GM21381 (cell line): ENCODE measurements around the gene UFC1.

Source experiments
- ATAC-seq: cut with Tn5 transposase; IDR thresholded peaks from one replicate; pipeline ENCODE4 v1.9.1; 2021; ENCODE audit warnings: mild to moderate bottlenecking, moderate library complexity; ENCODE audit not compliant: unreplicated experiment

UFC1 gene

DNA sequence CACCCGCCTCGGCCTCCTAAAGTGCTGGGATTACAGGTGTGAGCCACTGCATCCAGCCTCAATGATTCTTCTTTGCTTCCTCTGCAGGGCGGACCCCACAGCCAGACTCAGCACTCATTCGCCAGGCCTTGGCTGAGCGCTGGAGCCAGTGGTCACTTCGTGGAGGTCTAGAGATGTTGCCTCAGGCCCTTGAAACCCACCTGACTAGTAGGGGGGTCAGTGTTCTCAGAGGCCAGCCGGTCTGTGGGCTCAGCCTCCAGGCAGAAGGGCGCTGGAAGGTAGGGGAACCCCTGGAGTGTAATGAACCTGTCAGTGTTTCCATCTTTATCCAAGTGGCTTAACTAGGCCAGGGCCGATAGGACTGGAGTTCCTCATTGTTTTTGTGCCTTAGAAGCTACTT is 15.1 kb downstream of the UFC1 start:
- no peak for ATAC-seq

DNA sequence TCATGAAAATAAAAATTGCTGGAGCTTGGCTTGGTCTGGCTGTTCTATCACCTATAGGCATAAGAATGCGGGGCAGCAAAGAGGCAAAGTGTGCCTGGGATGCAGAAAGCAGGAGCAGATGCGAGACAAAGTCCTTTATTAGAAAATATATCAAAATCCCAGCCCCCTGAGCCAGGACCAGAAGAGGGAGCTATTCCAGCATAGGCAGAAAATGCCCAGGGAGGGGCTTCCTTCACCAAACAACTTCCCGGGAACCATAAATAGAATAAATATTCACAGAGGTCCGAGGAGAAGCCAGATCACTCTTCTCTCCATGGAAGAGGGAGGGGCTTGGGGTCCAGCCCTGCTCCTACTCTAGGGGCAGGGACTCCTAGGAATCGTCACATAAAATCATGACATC is 17.4 kb downstream of the UFC1 start:
- no peak for ATAC-seq

DNA sequence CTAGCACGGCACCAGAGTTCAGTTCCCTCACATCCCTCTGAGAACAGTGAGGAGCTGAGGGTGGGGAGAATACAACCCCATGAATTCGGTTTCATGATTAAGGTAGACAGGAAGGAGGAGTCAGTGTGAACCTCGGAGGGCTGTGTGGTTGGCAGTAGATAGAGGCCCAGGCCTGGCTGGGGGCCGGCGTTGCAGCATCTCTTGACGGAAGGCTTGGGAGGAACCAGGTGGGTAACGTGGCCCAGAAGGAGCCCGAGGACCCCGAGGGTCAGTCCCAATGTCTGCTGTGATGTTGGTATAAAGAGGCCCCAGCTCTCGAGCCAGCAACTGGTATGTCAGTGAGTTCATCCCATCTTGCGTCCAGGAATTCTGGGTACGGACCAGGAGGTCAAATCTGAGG is 17.9 kb downstream of the UFC1 start:
- ATAC-seq: no peak

DNA sequence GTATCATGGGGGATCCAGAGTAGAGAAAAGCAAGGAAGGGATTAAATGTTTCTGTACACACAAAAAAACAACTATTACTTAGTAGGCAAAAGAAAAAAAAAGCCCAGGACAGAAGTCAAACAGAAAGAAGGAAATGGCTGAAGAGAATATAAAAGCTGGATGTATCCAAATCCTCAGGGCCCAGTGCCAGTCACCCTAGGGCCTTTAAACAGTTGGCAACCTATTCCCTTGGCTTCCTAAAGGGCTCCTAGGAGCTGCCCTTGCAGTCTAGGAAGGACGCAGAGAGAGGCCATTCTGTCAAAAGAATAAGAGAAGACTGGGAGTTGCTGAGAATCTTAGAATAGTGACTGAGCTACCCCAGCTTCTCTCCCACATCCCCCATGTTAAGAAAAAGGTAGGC is 18.6 kb downstream of the UFC1 start:
- ATAC-seq: no peak

DNA sequence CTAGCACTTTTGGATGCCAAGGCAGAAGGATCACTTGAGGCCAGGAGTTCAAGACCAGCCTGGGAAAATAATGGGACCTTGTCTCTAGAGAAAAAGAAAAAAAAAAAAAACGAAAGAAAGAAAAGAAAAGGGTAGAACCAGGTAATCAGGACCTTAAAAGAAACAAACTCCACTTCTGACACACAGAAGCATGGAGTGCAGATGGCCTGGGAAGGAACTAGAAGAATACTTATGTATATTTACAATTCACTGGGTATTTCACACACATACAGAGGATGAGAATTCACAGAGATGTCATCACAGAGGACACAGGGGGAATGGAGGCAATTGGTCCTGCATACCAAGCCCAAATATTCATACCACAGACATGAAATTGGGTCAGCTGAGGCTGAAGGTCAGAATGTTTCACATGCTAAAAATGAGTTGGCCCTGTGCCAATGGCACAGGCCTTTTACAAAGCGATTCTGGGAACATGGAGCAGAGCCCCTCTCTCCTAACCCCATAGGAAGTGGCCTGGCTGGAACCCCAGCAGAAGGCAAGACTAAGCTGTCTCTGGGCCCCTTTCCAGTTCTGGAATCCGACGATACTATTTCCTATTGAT is 19.1 kb downstream of the UFC1 start:
- ATAC-seq: no peak

DNA sequence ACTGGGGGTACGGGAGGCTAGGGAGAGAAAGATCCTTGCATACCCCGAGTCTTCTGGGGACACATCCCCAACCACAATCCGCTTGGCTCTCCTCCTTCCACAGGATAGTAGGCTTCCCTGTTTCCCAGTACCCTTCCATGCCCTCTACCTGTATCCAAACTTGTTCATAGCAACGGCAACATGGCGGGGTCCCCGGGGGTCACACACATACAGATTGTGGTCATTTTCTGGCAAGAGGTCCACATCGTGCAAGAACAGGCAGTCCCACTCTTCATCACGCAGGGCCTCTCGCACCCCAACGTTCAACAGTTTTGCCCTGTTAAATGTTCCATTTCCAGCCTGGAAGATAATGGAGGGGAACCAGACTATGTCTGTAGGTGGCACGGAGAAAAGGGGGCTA is 19.9 kb downstream of the UFC1 start:
- no peak for ATAC-seq

DNA sequence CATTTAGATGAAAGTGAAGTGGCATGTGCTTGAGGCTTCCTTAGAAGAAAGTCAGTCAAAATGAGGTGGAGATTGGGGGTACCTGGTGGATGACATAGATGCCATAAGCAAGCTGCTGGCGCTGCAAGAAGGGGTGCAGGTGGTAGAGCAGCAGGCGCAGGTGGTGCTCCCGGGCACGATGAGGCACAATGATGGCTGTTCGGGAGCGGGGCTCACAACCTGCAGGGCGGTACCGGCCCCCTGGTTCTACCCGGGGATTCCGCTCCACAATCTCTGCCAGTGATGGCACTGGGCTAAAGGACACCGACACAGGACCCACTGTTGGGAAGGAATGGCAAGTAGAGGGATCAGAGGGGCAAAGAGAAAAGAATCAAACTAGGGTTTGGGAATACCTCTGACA is 21.1 kb downstream of the UFC1 start:
- no peak for ATAC-seq

DNA sequence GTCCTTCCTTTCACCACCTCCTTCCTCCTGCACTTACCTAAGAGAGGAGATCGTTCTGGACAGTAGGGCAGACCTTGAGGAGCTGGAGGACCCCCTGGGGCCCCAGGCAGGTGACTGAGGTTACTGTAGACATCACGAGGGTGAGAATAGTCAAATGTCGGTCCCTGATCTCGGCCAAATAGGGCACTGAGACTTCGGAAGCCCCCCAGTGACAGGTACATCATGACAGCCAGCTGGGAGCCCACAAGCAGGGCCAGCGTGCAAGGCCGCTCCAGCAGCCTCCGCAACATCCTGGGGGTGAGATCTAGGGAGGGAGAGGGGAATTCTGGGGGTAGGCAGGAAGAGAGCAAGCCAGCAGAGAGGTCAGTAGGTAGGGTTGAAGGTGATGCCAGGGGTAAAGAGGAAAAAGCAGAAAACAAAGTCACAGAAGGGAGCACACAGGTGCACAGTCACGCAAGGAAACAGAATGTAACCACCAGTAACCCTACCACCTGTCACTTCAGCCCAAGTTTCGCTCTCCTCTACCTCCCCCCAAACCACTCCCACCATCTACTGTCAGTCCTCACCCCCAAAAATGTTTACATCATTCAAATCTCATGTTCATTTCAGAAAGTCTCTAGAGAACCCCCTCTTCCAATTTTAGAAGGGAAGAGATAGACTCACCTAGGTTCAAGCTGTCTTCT is 22.1 kb downstream of the UFC1 start:
- no peak for ATAC-seq

DNA sequence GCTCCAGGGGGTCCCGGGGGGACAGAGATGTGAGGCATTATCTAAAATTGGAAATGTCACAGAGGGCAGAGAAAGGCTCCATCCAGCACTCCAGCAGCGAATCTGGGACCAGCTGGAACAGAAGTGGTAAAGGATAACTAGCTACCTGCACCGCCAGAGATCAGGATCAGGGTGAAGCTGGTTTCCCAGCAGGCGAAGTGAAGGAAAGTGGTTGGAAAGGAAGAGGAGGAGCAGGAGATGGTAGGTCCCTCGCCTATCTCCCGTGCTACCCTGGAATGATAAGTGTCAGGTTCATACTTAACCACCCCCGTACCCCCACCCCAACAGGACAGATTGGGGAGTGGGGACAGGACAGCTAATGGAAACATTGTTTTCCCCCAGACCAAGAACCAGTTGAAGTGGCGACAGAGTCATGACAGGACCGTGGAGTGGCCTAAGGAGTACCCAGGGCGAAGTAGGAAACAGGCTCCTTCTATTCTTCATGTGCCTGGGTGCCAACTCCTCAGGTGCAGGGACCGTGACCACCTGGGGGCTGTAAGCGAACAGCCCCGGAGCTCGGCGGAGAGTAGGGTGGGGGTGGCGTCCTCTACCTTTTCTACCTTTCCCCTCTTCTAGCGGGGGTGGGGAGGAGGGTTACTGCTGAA is 22.8 kb downstream of the UFC1 start:
- no peak for ATAC-seq

DNA sequence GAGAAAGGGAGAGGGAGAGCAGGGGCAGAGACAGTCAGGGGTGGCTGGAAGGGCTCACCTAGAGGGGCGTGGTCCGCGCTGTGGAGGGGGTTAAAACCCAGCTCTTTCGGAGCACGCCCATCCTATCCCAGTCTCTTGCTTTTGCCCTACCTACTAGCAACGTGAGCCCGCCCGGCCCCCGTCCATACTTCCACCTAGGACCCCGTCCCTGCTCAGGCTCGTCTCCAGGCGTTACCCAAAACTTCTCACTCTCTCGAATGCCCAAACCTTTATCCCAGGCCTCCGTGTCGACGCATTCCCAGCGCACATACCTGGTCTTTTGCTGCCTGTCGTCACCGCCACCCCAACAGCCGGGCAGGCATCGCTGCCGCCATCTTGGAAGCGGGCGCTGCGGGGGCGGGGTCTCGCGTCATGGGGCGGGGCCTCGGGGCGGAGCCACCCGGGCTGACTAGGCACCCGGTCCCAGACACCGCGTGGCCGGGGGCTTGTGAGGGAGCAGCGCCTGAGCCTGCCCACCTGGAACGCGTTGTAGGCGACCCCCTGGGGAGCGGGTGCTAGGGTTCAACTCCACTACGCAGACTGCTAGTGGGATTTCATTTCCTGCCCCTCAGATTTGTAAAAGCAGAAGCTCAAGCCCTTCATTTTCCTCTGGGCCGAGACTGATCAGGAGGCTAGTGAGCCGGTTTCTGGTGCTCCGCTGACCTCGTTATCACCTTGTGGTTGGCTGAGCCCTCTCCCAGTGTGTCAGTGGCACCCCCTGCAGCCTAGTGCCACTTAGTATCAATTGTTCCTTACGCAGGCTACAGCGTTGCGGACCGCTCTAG is 23.5 kb downstream of the UFC1 start, which contains the start of gene B4GALT3:
Gene B4GALT3 (minus strand): TSS at position 396 of the 824 bp plus-strand sequence. CDS start 1,447 bp downstream, outside the sequence.
- peak; percentile 79 for ATAC-seq

DNA sequence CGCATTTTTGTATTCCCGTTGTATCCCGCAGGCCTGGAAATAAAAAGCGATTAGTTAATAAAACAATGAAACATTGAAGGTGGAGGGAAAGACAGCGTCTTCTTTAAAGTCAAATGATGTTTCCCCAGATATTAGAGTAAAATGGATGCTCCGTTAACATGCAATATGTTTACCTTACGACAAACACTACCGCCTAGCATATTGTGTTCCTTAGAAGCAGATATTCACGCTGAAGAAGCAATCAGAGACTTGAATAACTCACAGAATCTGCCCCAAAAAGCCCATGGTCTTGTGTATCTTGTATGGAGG is 24.1 kb downstream of the UFC1 start:
- ATAC-seq: no peak

DNA sequence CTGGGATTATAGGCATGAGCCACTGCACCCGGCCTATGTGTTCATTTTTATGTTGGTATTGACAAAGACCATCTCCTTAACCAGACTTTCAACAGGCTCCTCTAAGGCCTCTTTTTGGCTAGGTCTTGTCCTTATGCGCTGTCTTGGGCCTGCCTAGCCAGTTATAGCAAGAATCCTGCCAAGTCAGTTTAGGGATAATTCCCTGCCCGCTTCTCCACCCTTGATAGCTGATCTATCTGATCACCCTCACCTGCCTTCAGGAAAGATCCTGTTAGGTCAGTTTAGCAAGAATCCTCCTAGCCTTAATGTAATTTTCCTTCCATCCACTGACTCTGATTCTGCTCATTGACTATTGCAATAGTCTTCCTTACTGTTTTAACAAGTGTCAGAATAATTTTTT is 25.9 kb downstream of the UFC1 start:
- ATAC-seq: no peak

DNA sequence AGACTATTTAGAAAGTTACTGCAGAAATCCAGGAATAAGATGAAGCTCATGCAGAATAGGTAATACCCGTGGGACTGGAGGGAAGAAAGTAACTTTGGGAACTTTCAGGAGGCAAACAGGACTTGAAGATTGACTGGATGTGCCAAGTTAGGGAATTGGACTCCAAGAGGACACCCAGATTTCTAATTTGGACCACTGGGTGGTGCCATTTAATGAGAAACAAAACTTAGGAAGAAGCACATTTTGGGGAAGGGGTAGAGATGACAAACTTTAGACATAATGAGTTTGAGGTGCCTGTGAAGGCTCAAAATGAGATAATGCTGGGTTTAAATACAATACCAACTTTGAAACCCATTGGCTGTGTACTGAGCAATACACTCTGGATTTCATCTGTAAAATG is 26.9 kb downstream of the UFC1 start:
- no peak for ATAC-seq

DNA sequence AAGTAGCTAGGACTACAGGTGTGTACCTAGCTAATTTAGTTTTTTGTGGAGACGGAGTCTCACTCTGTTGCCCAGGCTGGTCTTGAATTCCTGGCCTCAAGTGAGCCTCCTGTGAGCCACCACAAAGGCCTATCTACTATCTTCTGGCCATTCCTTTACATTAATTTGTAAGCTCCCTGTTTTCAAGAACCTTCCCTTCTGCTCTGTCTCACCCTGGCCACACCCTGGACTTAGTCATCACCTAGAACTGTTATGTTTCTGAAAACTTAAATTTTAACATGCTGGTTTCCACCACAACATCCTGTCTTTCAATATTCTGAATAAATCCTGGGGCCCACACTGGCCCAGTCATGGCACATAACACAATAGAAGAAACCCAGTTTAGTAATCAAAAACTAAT is 28.4 kb downstream of the UFC1 start:
- ATAC-seq: no peak

DNA sequence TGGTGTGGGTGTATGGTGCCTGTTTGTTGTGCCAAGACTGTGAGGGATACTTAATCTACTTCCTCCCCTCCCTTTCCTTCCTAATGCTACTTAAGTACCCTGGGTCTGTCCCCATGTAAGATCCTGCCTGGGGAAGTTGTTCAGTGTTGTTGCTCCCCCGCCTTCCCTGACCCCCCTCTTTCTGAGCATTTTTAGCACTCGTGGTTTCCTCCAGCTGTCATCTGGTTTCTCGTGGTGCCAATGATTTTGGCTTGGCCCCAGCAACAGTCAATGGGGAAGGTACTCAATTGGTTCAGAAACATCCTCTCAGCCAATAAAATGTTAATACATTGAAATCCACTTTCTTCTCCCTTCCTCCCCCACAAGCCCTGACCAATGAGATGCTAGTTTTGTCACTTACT is 31.5 kb downstream of the UFC1 start:
- peak; percentile 63 for ATAC-seq

DNA sequence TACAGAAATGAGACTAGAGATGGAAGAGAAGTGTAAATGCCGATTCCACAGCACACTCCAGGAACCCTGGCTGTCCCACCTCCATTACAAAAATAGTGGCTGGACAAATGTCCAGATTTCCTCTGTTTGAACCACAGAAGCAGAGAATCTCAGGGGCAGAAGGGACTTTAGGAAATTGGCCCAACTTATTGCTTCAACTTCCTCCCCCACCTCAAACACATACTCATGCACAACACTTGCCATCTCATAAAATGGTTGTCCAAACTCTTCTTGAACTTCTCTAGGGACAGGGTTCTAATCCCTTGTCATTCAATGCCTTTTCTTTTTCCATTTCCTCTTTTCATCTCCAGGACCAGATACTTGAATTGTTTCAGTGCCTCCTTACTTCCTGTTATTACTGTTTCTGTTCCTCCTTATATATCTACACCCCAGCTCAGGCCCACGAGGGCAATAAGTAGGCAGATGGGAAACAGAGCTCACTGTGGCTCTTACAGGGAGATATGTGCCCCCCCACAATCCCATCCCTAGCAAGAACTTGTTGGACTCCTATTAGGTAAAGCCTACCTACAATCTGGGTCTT is 32.0 kb downstream of the UFC1 start:
- ATAC-seq: peak; percentile 12

DNA sequence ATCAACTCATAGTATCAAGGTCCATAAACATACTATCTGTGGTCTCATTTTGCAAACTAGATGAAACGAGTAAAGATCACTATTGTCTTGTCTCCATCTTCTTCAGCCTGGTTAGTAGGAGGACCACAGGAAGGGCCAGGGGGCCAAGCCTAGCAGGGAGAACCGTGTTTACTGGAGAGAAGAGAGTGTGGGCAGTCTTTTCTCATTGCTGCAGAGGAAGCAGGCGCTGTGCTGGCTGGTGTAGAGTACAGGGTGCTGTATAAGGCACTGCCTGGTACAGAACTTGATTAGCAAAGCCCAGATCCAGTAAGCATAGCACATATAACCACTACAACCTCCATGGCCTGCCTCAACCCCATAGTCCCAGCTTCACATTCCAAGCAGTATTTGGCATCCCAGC is 33.5 kb downstream of the UFC1 start:
- no peak for ATAC-seq

DNA sequence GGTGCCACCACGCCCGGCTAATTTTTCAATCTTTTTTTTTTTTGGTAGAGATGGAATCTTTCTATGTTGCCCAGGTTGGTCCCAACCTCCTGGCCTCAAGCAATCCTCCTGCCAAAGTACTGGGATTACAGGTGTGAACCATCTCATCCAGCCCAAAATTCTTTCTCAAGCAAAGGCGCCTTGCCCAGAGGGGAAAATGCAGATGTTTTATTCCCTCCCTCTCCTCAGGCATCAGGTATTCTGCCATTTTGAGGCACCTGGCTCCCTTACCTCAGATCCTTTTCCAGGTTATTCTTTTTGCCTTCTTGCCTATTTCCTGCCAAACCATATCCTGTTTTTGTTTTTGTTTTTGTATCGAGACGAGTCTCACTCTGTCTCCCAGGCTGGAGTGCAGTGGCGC is 34.6 kb downstream of the UFC1 start:
- no peak for ATAC-seq

DNA sequence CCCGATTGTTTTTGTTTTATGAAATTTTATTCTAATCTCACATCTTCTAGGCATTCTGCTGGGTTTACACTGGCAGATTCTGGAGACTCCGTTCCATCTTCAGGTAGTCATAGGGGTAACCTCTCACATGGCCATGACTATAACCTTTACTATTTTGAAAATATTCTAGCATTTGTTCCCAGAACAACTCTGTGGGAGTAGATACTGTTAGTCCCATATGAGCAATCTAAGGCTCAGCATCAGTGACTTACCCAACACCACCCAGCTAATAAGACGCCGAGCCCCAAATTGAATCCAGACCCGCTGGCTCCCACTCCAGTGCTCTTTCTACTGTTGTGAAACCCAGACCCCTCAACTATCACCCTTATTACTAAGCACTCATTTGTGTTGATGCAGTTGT is 35.3 kb downstream of the UFC1 start:
- ATAC-seq: no peak

DNA sequence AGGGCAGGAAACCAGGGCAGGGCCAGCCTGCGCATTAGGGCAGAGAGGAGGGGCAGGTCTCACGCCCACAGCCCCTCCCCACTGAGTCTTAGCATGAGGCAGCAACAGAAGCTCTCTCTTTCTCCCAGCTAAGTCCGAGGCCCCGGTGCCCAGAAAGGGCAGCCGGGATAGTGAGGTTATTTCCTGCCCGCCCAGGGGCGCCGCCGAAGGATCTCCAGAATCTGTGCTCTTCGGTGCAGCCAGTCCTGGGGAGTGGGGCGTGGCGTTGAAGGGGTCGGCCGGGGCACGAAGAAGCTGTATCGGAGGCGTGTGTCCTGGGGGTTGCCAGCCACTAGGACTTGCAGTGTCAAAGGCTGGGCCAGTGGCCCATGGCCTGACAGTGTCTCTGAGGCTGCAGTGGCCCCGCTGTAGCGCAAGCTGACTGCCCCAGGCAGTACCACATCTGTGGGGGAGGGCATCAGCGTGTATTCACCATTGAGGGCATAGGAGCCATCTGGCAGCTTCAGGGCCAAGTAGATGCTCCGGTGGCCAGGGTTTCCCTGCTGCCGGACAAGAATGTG is 37.3 kb downstream of the UFC1 start:
- no peak for ATAC-seq

DNA sequence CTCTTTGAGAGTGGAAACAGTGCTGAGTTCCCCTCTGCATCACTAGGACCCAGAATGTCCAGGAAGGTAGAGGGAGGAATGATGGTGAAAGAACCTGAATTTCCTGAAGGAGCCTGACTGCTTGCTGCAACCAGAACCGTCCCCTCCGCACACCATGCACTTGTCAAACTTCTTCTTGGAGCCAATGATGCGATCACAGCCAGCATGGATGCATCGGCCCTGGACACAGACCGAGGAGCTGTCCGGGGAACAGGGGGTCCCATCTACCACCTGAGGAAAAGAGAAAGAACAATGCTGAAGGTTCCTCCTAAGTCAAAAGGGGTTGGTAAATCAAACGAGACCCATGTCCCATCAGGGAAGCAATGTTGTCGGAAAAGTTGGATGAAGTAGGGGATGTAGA is 38.2 kb downstream of the UFC1 start:
- ATAC-seq: no peak
